Measurements from ENCODE around the gene CRTAC1.

CRTAC1 gene

GRCh38 chr10:98063740-98064027 lies 33.3 kb upstream of the CRTAC1 start:
- ATAC-seq: no peak
- TF ChIP-seq RARB (CRISPR knock-in tag; IDR thresholded peaks at IDR 0.05) (no peak), TOX (CRISPR knock-in tag; IDR thresholded peaks at IDR 0.05; ENCODE audit: borderline replicate concordance) (no peak), ZNF565 (CRISPR knock-in tag; conservative IDR thresholded peaks at IDR 0.05; ENCODE audit: low read depth) (no peak), TCF4 (CRISPR knock-in tag; IDR thresholded peaks at IDR 0.05; ENCODE audit: borderline replicate concordance) (no peak), ESRRG (CRISPR knock-in tag; IDR thresholded peaks at IDR 0.05) (no peak), CSDC2 (CRISPR knock-in tag; IDR thresholded peaks at IDR 0.05) (no peak), ISL1 (CRISPR knock-in tag; IDR thresholded peaks at IDR 0.05) (no peak), PPARA (CRISPR knock-in tag; IDR thresholded peaks at IDR 0.05; ENCODE audit: borderline replicate concordance) (no peak), SNAI2 (CRISPR knock-in tag; IDR thresholded peaks at IDR 0.05) (no peak), CSRNP3 (CRISPR knock-in tag; IDR thresholded peaks at IDR 0.05) (no peak)

GRCh38 chr10:98062424-98062823 lies 32.0 kb upstream of the CRTAC1 start:
- TF ChIP-seq ZFP3 (CRISPR knock-in tag; IDR thresholded peaks at IDR 0.05) (no peak), ZC3H10 (CRISPR knock-in tag; IDR thresholded peaks at IDR 0.05) (no peak), BACH2 (CRISPR knock-in tag; IDR thresholded peaks at IDR 0.05; ENCODE audit: borderline replicate concordance) (no peak), CSDC2 (CRISPR knock-in tag; IDR thresholded peaks at IDR 0.05) (no peak), ZNF565 (CRISPR knock-in tag; conservative IDR thresholded peaks at IDR 0.05; ENCODE audit: low read depth) (no peak), PPARA (CRISPR knock-in tag; IDR thresholded peaks at IDR 0.05; ENCODE audit: borderline replicate concordance) (no peak), ZNF8 (CRISPR knock-in tag; IDR thresholded peaks at IDR 0.05) (no peak), TCF4 (CRISPR knock-in tag; IDR thresholded peaks at IDR 0.05; ENCODE audit: borderline replicate concordance) (no peak), ARNTL (CRISPR knock-in tag; IDR thresholded peaks at IDR 0.05; ENCODE audit: borderline replicate concordance, low read depth) (no peak), ESRRG (CRISPR knock-in tag; IDR thresholded peaks at IDR 0.05) (no peak)
- TF ChIP-seq, protein P1, sequence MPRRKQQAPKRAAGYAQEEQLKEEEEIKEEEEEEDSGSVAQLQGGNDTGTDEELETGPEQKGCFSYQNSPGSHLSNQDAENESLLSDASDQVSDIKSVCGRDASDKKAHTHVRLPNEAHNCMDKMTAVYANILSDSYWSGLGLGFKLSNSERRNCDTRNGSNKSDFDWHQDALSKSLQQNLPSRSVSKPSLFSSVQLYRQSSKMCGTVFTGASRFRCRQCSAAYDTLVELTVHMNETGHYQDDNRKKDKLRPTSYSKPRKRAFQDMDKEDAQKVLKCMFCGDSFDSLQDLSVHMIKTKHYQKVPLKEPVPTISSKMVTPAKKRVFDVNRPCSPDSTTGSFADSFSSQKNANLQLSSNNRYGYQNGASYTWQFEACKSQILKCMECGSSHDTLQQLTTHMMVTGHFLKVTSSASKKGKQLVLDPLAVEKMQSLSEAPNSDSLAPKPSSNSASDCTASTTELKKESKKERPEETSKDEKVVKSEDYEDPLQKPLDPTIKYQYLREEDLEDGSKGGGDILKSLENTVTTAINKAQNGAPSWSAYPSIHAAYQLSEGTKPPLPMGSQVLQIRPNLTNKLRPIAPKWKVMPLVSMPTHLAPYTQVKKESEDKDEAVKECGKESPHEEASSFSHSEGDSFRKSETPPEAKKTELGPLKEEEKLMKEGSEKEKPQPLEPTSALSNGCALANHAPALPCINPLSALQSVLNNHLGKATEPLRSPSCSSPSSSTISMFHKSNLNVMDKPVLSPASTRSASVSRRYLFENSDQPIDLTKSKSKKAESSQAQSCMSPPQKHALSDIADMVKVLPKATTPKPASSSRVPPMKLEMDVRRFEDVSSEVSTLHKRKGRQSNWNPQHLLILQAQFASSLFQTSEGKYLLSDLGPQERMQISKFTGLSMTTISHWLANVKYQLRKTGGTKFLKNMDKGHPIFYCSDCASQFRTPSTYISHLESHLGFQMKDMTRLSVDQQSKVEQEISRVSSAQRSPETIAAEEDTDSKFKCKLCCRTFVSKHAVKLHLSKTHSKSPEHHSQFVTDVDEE (CRISPR knock-in tag; IDR thresholded peaks at IDR 0.05): no peak
- TF ChIP-seq, protein P2, sequence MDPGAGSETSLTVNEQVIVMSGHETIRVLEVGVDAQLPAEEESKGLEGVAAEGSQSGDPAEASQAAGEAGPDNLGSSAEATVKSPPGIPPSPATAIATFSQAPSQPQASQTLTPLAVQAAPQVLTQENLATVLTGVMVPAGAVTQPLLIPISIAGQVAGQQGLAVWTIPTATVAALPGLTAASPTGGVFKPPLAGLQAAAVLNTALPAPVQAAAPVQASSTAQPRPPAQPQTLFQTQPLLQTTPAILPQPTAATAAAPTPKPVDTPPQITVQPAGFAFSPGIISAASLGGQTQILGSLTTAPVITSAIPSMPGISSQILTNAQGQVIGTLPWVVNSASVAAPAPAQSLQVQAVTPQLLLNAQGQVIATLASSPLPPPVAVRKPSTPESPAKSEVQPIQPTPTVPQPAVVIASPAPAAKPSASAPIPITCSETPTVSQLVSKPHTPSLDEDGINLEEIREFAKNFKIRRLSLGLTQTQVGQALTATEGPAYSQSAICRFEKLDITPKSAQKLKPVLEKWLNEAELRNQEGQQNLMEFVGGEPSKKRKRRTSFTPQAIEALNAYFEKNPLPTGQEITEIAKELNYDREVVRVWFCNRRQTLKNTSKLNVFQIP (CRISPR knock-in tag; IDR thresholded peaks at IDR 0.05; ENCODE audit: borderline replicate concordance, low read depth): no peak
- no peak for ATAC-seq

DNA sequence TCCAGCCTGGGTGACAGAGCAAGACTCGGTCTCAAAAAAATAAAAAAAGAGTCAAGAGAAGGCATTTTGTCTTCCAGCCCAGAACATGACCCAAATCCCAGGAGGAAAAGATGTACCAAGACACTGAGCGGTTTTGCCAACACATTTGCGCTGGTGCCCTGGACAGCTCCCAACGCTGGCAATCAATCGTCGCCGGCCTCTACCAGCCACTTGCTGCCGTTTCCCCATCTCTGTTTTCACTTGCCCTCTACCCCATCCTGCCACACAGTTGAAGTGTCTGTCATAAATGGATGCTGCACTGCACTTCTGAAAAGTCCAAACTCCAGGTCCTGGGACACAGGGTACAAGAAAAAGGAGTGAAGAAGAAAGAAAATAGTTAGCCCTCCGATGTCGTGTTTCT lies 29.7 kb upstream of the CRTAC1 start:
- TF ChIP-seq ZNF565 (CRISPR knock-in tag; conservative IDR thresholded peaks at IDR 0.05; ENCODE audit: low read depth): no peak
- TF ChIP-seq, protein P2 (CRISPR knock-in tag; IDR thresholded peaks at IDR 0.05; ENCODE audit: borderline replicate concordance, low read depth): no peak
- ATAC-seq: no peak

DNA sequence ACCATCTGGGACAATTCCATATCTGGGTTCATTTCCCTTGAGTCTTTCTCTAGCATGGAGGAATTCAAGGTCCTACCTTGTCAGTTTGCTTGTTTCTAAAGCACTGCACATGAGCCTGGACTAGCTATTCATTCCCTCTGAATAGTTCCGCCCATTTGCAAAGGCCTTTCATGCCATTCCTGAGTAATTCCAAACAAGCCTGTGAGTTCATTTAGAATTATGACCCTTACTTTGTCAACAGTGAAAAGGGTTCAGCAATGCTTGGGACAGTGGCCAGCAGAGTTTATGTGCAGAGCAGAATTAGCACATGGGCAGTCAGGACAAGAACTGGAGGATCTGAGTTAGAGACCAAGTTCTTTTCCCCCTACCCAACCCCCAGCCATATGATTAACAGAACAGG lies 27.9 kb upstream of the CRTAC1 start:
- TF ChIP-seq CREB5 (CRISPR knock-in tag; IDR thresholded peaks at IDR 0.05; ENCODE audit: low read depth) (no peak), SNAI2 (CRISPR knock-in tag; IDR thresholded peaks at IDR 0.05) (no peak), ARNTL (CRISPR knock-in tag; IDR thresholded peaks at IDR 0.05; ENCODE audit: borderline replicate concordance, low read depth) (no peak), ZC3H10 (CRISPR knock-in tag; IDR thresholded peaks at IDR 0.05) (no peak), BACH2 (CRISPR knock-in tag; IDR thresholded peaks at IDR 0.05; ENCODE audit: borderline replicate concordance) (no peak), ZNF70 (CRISPR knock-in tag; IDR thresholded peaks at IDR 0.05) (no peak), CSRNP3 (CRISPR knock-in tag; IDR thresholded peaks at IDR 0.05) (no peak)
- ATAC-seq: no peak

Data from SK-N-SH treated with all-trans-retinoic acid at 6 μM for 48 hours (cell line).